T-helper 1 cell treated with Interleukin-12 subunit alpha and Interleukin-12 subunit beta and Interleukin-4 antibody, amounts not matched to agents 30 μg/mL and 1 μg/mL, for 36 hours (primary cell): ENCODE data around the gene SIVA1.
"Not testable (repeated sequence)": the region's sequence is repeated elsewhere in the genome, so short reads cannot be mapped to it uniquely, and the experiment has no call there.

Experiments
- H3K27ac Mint-ChIP-seq: one replicate; pipeline ENCODE4 v1.8.0; 2021; ENCODE audit warnings: mild to moderate bottlenecking, mixed read lengths
- H3K27me3 Mint-ChIP-seq: one replicate; pipeline ENCODE4 v1.8.0; 2021; ENCODE audit warnings: low read depth, mixed read lengths
- H3K36me3 Mint-ChIP-seq: one replicate; pipeline ENCODE4 v1.8.0; 2021; ENCODE audit warnings: low read depth, mixed read lengths
- H3K4me1 Mint-ChIP-seq: one replicate; pipeline ENCODE4 v1.8.0; 2021; ENCODE audit warnings: low read depth, mixed read lengths
- H3K4me3 Mint-ChIP-seq: one replicate; pipeline ENCODE4 v1.8.0; 2021; ENCODE audit warnings: mild to moderate bottlenecking, moderate library complexity, mixed read lengths
- H3K9me3 Mint-ChIP-seq: one replicate; pipeline ENCODE4 v1.8.0; 2021; ENCODE audit warnings: mixed read lengths

The SIVA1 gene

DNA sequence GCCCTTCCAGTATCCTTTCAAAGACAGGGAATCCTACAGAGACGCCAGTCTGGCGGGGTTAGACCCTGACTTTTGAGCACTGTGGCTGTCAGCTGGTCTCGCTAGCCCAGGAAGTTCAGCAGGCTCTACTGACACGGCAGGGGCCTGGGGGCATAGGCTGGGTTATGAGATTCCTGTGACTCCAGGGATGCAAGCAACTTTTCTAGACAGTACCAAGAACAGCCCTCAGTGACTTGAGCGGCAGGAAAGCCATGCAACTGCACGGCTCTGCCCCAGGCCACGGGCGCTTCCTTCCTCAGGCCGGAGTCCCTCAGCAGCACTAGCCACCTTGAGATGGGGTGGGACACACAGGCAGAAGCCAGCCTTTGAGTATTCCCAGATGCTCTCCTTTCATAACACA is 5.1 kb upstream of the SIVA1 start:
- no peaks in the 10 kb centered on the region for H3K4me1 Mint-ChIP-seq
- no peaks in the 10 kb centered on the region for H3K27me3 Mint-ChIP-seq
- H3K4me3 Mint-ChIP-seq = no peak overlapping the region
- H3K9me3 Mint-ChIP-seq = no peaks in the 10 kb centered on the region
- no peaks in the 10 kb centered on the region for H3K36me3 Mint-ChIP-seq
- H3K27ac Mint-ChIP-seq = no peak overlapping the region

DNA sequence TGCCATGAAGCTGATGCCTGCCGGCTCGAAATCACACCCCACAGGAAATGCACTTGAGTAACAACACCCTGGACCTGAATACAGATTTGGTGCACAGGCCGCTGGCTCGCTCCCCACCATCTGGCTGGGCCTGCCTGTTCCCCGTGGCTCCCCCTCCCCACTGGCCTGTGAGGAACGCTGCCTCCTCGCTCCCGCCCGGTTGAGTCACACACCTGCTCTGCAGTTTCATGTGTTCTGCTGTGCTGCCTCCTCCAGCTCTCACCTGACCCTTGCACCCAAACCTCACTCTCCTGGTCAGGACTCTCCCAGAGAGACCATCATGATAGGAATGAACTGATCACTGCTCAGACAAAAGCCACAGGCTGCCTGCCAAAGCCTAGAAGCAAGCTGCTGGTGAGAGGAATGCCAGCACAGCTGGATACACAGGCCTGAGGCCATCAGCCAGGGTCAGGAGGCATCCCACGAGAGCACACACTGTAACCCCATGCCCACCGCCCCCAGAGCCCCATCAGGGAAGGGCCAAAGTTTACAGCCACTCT is 3.8 kb upstream of the SIVA1 start:
- Mint-ChIP-seq H3K4me3 (no peak overlapping the region), H3K36me3 (peaks cover 2% of the 10 kb centered on the region), H3K27ac (no peak overlapping the region), H3K9me3 (no peaks in the 10 kb centered on the region), H3K27me3 (no peaks in the 10 kb centered on the region), H3K4me1 (peaks cover 6% of the 10 kb centered on the region)

DNA sequence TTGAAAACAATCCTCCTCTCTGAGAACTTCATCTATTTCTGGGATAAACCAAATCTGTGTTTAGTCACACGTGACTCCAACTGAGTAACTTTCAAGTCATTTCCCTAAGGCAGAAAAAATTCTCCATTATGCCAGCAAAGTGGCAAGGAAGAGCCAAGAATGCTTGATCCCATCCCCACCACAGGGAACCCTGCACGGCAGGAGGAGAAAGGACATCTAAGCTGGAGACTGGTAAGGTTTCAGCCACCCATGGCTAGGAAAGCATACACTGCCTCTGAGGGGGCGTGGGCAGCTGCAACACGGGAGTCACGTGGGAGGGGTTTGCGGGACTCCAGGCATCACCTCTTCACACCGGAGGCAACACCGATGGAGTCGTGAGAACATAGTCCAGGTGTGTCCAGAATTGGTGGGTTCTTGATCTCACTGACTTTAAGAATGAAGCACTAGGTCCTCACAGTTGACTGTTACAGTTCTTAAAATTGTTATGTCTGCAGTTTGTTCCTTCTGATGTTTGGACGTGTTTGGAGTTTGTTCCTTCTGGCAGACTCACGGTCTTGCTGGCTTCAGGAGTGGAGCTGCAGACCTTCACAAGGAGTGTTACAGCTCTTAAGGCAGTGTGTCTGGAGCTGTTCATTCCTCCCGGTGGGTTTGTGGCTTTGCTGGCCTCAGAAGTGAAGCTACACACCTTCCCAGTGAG is 2.7 kb upstream of the SIVA1 start:
- Mint-ChIP-seq H3K4me3 (no peak overlapping the region), H3K27me3 (no peaks in the 10 kb centered on the region), H3K36me3 (peaks cover 2% of the 10 kb centered on the region), H3K27ac (no peak overlapping the region), H3K9me3 (no peaks in the 10 kb centered on the region), H3K4me1 (peaks cover 12% of the 10 kb centered on the region)

DNA sequence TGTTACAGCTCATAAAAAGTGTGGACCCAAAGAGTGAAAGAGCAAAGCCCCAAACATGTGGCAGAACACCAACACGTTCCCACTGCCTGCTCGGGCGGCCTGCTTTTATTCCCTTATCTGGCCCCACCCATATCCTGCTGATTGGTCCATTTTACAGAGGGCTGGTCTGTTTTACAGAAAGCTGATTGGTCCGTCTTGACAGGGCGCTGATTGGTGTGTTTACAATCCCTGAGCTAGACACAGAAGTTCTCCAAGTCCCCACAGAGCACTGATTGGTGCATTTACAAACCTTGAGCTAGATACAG is 2.2 kb upstream of the SIVA1 start:
- H3K4me3 Mint-ChIP-seq, H3K36me3 Mint-ChIP-seq, H3K9me3 Mint-ChIP-seq, H3K27me3 Mint-ChIP-seq: not testable (repeated sequence)
- Mint-ChIP-seq H3K4me1 (peaks cover 15% of the 10 kb centered on the region), H3K27ac (peak overlapping the region; percentile 31)

DNA sequence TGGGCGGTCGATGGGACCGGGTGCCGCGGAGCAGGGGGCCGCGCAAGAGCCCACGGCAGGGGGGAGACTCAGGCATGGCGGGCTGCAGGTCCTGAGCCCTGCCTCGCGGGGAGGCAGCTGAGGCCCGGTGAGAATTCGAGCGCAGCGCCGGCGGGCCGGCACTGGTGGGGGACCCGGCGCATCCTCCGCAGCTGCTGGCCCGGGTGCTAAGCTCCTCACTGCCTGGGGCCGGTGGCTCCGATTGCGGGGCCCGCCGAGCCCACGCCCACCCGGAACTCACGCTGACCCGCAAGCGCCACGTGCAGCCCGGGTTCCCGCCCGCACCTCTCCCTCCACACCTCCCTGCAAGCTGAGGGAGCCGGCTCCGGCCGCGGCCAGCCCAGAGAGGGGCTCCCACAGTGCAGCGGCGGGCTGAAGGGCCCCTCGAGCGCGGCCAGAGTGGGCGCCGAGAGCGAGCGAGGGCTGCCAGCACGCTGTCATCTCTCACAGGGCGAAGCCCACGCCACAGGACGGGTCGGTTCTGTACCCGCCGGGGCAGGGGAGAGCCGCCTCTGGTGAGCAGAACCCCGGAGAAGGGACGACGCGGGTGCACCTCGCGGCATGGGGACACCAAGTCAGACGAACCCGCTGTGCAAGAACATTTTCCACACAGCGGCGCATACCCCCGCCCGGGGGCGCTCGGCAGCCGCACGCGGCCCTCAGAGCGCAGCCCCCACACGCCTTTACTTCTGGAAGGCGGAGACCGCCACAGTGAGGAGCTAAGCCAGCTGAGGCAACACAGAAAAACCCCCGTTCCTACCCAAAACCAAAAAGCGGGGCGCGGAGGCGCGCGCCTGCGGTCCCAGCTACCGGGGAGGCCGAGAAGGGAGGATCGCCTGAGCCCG is 1.2 kb upstream of the SIVA1 start:
- Mint-ChIP-seq H3K4me1 (peaks cover 19% of the 10 kb centered on the region), H3K27me3 (no peaks in the 10 kb centered on the region), H3K27ac (peak overlapping the region; percentile 89), H3K36me3 (peaks cover 4% of the 10 kb centered on the region), H3K4me3 (peak overlapping the region; percentile 88), H3K9me3 (no peaks in the 10 kb centered on the region)

DNA sequence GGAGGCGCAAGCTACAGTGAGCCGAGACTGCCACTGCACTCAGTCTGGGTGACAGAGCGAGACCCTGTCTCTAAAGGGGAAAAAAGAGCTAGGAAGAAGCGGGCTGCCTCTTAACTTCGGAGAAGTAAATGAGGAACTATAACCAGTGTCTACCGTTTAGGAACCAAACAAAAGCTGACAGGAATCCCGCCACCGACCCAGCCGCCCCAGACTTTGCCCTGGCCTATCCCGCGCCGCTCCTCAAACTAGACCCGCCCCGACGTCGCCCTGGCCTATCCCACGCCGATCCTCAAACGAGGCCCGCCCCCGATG is 568 bp upstream of the SIVA1 start:
- Mint-ChIP-seq H3K4me3 (peak overlapping the region; percentile 88), H3K27ac (peak overlapping the region; percentile 89), H3K36me3 (peaks cover 8% of the 10 kb centered on the region), H3K9me3 (no peaks in the 10 kb centered on the region), H3K27me3 (no peaks in the 10 kb centered on the region), H3K4me1 (peaks cover 24% of the 10 kb centered on the region)

DNA sequence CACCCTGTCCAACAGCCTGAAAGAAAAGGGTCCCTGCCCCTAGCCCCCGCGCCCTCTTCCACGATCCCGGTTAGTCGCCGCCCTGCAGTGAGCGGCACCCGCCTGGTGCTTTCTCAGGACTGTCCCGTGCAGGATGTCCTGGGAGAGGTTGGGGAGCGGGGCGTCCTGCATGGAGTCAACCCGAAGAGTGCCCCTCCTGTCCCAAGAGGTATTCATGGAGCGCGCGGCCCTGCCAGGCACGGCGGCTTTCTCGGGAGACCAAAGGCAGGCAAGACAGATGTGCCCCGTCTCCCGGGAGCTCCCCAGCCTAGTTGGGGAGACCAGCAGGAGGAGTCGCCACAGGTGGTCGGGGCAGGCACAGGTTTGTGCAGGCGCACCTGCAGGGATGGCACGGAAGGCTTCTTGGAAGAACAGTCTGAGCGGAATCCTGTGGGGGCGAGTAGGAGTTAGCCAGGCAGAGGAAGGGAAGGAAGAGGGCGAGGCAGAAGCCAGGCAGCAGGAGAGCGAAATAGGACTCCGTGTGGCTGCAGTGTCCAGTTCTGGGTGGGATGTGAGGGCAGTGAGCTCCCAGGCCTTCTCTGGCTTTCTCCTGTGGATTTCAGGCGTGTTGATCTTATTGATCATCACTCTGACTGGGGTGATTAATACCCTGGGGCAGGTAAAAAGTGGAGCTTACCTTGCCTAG is 723 bp downstream of the SIVA1 start:
- Mint-ChIP-seq H3K36me3 (peaks cover 8% of the 10 kb centered on the region), H3K4me3 (peak overlapping the region; percentile 88), H3K27me3 (no peaks in the 10 kb centered on the region), H3K27ac (peak overlapping the region; percentile 84), H3K9me3 (no peaks in the 10 kb centered on the region), H3K4me1 (peaks cover 24% of the 10 kb centered on the region)

DNA sequence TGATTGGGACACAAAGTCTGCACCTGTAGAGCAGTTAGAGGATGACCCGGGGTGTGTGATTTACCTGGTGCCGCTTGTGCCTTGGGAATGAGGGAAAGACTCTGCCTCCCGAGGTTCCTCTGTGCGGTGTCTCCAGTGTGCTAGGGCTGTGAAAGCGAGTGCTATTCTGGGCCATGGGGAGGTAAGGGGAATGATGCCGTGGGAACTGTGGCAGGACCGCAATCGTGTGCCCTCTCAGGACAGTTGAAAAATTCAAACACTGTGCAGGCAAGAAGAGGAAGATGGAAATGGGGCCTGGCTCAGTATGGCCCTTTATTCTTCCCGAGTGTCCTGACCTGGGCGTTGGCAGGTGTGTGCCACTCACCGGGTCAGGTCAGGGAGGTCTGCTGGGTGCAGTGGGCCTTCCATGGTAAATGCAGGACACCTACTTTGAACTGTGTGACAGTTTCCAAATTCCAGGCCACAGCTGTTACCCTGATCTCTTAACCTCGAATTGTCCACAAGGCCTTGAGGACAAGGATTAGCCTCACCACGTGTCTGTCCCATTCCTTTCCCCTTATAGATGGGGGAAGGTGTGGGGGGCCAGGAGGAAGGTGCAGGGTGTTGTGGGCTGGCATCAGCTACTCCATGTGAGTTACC is 1.4 kb downstream of the SIVA1 start:
- H3K4me1 Mint-ChIP-seq = peaks cover 24% of the 10 kb centered on the region
- H3K9me3 Mint-ChIP-seq = no peaks in the 10 kb centered on the region
- peak overlapping the region; percentile 84 for H3K27ac Mint-ChIP-seq
- no peaks in the 10 kb centered on the region for H3K27me3 Mint-ChIP-seq
- H3K36me3 Mint-ChIP-seq = peaks cover 8% of the 10 kb centered on the region
- H3K4me3 Mint-ChIP-seq = peak overlapping the region; percentile 88

DNA sequence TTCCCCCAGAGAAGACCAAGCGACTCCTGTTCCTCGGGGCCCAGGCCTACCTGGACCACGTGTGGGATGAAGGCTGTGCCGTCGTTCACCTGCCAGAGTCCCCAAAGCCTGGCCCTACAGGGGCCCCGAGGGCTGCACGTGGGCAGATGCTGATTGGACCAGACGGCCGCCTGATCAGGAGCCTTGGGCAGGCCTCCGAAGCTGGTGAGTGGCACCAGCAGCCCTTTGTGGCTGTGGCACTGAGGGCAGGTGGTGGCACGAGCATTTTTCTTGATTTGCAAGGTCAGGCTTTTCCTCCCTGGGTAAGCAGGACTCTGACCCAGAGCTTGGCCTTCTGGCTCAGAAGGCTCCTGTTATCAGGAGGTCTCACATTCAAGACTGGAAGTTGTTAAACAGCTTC is 2.7 kb downstream of the SIVA1 start:
- H3K4me1 Mint-ChIP-seq = peaks cover 24% of the 10 kb centered on the region
- H3K9me3 Mint-ChIP-seq = no peaks in the 10 kb centered on the region
- no peak overlapping the region for H3K4me3 Mint-ChIP-seq
- peaks cover 8% of the 10 kb centered on the region for H3K36me3 Mint-ChIP-seq
- H3K27ac Mint-ChIP-seq = no peak overlapping the region
- H3K27me3 Mint-ChIP-seq = no peaks in the 10 kb centered on the region

DNA sequence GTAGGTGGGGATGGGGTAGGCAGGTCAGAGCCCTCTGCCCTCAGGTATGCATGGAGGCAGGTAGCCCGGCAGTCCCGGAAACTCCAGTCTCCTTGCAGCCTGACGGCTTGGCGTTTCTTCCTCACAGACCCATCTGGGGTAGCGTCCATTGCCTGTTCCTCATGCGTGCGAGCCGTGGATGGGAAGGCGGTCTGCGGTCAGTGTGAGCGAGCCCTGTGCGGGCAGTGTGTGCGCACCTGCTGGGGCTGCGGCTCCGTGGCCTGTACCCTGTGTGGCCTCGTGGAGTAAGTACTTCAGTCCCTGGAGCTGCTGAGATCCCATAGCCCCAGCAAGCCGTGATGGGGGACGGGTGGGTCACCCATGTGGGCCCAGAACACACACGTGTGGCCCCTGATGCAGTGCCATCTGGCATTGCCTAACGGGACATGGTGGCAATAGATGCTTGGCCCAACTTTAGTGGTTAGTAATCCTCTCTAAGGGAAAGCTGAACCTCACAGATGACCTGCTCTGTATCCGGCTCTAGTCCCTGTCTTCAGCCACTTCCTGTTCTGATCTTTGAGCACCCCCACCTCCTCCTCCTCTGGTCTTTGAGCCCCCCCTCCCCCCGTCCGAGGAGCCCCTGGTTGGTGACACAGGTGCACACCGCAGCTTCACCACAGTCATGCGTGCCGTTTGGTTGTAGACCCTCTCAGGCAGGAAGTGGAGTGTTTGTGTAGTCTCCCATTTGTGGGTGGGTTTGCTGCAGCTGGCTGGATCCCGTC is 3.7 kb downstream of the SIVA1 start:
- peak overlapping the region; percentile 72 for H3K27ac Mint-ChIP-seq
- H3K27me3 Mint-ChIP-seq = no peaks in the 10 kb centered on the region
- H3K9me3 Mint-ChIP-seq = no peaks in the 10 kb centered on the region
- peaks cover 24% of the 10 kb centered on the region for H3K4me1 Mint-ChIP-seq
- H3K4me3 Mint-ChIP-seq = no peak overlapping the region
- H3K36me3 Mint-ChIP-seq = peaks cover 8% of the 10 kb centered on the region

DNA sequence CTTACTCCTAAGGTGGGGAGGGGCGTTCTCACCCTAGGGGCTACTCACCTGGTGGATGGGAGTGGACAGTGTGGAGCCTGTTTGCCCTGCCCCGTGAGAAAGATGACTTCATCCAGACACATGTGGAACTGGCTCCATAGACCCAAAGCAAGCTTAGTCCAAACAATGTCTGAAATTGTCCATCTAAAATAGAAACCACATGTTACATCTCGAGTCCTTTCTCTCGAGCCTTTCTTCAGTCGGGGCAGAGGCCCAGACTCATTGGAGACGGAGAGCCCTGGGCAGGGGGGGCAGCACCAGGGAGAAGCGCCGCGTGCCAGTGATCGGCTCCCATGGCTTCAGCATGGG is 4.3 kb downstream of the SIVA1 start:
- H3K36me3 Mint-ChIP-seq = peaks cover 11% of the 10 kb centered on the region
- peak overlapping the region; percentile 72 for H3K27ac Mint-ChIP-seq
- no peak overlapping the region for H3K4me3 Mint-ChIP-seq
- no peaks in the 10 kb centered on the region for H3K9me3 Mint-ChIP-seq
- H3K27me3 Mint-ChIP-seq = no peaks in the 10 kb centered on the region
- peaks cover 24% of the 10 kb centered on the region for H3K4me1 Mint-ChIP-seq

DNA sequence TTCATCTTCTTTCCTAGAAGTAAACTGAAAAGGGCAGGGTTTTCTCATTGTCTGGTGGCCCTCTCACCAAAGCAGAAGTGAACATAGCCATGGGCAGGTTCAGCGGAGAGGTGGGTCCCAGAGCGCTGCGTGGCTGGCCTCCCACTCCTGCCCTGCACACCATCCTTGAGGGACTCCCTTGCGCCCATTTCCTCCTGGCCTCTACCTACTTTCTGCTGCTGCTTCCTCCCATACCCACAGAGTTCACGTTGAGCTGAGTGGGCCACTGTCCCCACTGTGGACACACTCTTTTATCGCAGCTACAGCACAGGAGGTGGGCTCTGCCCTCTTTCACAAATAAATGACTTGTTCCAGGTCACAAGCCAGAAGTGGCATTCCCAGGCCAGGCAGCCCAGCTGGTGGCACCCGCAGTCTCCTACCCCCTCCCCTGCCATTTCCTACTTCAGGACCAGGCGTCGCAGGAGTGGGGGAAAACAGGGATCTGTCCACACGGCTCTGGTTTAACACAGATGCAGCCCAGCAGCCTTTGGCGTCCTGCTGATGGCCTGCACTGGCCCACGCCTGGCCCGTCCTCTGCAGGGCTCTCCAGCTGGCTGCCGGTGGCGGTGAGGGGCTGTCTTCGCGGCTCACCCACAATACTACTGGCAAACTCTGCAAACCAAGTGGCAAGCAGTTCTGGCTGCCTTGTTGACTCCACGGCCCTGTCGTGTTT is 4.9 kb downstream of the SIVA1 start:
- Mint-ChIP-seq H3K9me3 (no peaks in the 10 kb centered on the region), H3K4me1 (peaks cover 24% of the 10 kb centered on the region), H3K36me3 (peaks cover 13% of the 10 kb centered on the region), H3K27me3 (no peaks in the 10 kb centered on the region), H3K4me3 (no peak overlapping the region), H3K27ac (no peak overlapping the region)

DNA sequence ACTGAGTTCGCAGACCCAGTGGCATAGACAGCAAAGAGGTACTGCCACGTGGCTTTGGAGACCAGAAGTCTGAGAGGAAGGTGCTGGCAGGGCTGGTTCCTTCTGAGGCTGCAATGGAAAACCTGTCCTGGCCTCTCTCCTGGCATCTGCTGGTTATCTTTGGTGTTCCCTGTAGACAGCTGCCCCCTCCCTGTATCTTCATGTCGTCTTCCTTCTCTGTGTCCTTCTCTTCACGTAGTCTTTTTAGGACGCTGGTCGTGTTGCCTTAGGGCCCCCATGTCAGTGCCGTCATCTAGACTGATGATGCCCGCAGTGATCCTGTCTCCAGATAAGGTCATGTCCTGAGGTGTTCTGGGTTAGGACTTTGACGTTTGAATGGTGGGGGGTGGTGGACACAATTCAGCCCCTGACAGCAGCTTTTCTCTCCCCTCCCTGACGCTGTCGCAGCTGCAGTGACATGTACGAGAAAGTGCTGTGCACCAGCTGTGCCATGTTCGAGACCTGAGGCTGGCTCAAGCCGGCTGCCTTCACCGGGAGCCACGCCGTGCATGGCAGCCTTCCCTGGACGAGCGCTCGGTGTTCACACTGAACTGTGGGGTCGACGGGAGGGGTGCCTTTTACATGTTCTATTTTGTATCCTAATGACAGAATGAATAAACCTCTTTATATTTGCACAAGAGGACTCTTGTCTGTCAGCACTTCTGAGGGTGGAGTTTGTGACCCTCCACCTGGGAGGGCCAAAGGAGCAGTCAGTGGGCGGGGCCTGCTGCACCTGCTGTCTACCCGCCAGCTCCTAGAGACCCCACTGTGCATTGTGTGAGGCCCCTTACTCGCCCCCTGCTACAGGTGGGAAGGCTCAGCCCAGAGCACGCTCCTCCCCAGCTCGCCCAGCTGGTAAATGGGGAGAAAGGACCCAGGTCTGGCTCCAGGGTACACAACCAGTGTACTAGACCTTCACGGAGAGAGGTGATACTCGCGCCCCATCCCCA is 6.3 kb downstream of the SIVA1 start:
- H3K4me3 Mint-ChIP-seq = no peak overlapping the region
- H3K36me3 Mint-ChIP-seq = peaks cover 11% of the 10 kb centered on the region
- H3K27ac Mint-ChIP-seq = no peak overlapping the region
- peaks cover 17% of the 10 kb centered on the region for H3K4me1 Mint-ChIP-seq
- H3K9me3 Mint-ChIP-seq = no peaks in the 10 kb centered on the region
- no peaks in the 10 kb centered on the region for H3K27me3 Mint-ChIP-seq
